Thyroid gland (tissue), 4 donors: ENCODE data around the gene AIF1L. TPM values are rescaled to one million over a fixed set of nuclear protein-coding genes. Genes with fewer than 3 reads are reported as not detected.

Experiments
- DNase-seq, 2 donors: peaks; one replicate each; pipeline ENCODE4 v3.0.0-alpha.2; 2019
- H3K27ac ChIP-seq, 3 donors: fragments of 200-600 bp; sonication (generic); 1 replicate in 2 of 3; 2 replicates in 1 of 3; pipeline ENCODE4 v1.5.1; 2016 to 2019; ENCODE audit warnings: mild to moderate bottlenecking in 1 of 3, moderate library complexity in 1 of 3
- H3K27me3 ChIP-seq: fragments of 200-600 bp; sonication (generic); one replicate; pipeline ENCODE4 v1.5.1; 2019
- H3K36me3 ChIP-seq, 2 donors: fragments of 200-600 bp; sonication (generic); one replicate each; pipeline ENCODE4 v1.5.1; 2016 to 2019
- H3K4me1 ChIP-seq, 2 donors: fragments of 200-600 bp; sonication (generic); one replicate each; pipeline ENCODE4 v1.5.1; 2017 to 2019
- H3K4me3 ChIP-seq, 3 donors: fragments of 200-600 bp; sonication (generic); replicated peaks in 1 of 3; 1 replicate in 2 of 3; 2 replicates in 1 of 3; pipeline ENCODE4 v1.5.1; 2016; ENCODE audit warnings: mild to moderate bottlenecking in 1 of 3
- H3K9me3 ChIP-seq: fragments of 200-600 bp; sonication (generic); one replicate; pipeline ENCODE4 v1.5.1; 2017
- POLR2A ChIP-seq, 2 donors: fragments of 450-650 bp; IDR thresholded peaks; one replicate each; pipeline ENCODE4 v1.6.1; 2017; ENCODE audit warnings: antibody characterized with exemption in 2 of 2, mild to moderate bottlenecking in 2 of 2, moderate library complexity in 1 of 2
- WGBS, 2 donors: methylation state at CpG; one replicate each; pipeline ENCODE4 v1.1.5; 2017; 5-methylcytosine and 5-hydroxymethylcytosine counted together
- intact Hi-C: fragments of 100-400 bp; cut with DNase I; formaldehyde crosslinking; loops from one replicate; pipeline ENCODE4 v1.15.1; 2023
- total RNA-seq, 4 donors: library from RNA; depleted of rRNA; stranded (reverse); fragments of >200 nt; gene quantifications; one replicate each; pipeline ENCODE4 v1.2.3, GENCODE V29; 2016
- TF ChIP-seq, protein P1 (sequence below), 6 experiments: fragments of 200-600 bp in 3 of 6; fragments of 450-650 bp in 3 of 6; sonication (generic) in 3 of 6; IDR thresholded peaks; one replicate each; pipeline ENCODE4 v1.5.1; 2016 to 2019; ENCODE audit warnings: antibody characterized with exemption in 6 of 6, mild to moderate bottlenecking in 2 of 6, inconsistent platforms in 1 of 6, moderate library complexity in 1 of 6

The AIF1L gene
- total RNA-seq, 4 donors from 2014 or later = 43.0 to 114 (median 87.9) TPM

DNA sequence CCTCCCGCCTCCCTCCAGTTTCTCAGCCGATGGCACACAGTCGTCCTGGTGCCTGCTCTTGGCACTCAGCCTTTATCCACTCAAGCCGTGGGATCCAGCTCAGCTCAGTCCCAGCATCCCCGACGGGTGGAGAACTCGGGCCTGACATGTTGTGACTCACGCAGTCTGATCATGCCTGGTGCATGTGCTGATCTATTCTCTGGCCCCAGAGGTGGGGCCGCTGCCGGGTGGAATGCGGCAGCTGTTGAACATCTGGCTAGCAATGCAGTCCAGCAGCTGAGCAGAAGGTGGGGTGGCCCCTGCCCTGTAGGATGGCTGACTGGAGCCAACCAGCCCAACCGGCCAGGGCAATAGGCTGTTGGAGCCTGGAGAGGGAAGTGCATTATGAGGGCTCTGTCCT, 1.7 kb upstream of the AIF1L start:
- no peak for TF ChIP-seq POLR2A (IDR thresholded peaks at IDR 0.05)
- TF ChIP-seq, protein P1, sequence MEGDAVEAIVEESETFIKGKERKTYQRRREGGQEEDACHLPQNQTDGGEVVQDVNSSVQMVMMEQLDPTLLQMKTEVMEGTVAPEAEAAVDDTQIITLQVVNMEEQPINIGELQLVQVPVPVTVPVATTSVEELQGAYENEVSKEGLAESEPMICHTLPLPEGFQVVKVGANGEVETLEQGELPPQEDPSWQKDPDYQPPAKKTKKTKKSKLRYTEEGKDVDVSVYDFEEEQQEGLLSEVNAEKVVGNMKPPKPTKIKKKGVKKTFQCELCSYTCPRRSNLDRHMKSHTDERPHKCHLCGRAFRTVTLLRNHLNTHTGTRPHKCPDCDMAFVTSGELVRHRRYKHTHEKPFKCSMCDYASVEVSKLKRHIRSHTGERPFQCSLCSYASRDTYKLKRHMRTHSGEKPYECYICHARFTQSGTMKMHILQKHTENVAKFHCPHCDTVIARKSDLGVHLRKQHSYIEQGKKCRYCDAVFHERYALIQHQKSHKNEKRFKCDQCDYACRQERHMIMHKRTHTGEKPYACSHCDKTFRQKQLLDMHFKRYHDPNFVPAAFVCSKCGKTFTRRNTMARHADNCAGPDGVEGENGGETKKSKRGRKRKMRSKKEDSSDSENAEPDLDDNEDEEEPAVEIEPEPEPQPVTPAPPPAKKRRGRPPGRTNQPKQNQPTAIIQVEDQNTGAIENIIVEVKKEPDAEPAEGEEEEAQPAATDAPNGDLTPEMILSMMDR (IDR thresholded peaks at IDR 0.05) = no peak
- peak; percentile 57 for DNase-seq
- no peak overlapping the region for H3K27ac ChIP-seq
- 35 to 47% methylated on average over 11 to 12 of the region's 12 CpGs for WGBS, 2 donors
- H3K4me1 ChIP-seq = peaks cover 28 to 30% of the 10 kb centered on the region in 2 donors
- H3K27me3 ChIP-seq = no peaks in the 10 kb centered on the region
- no peak overlapping the region for H3K4me3 ChIP-seq
- H3K9me3 ChIP-seq = no peaks in the 10 kb centered on the region
- no peaks in the 10 kb centered on the region for H3K36me3 ChIP-seq
- intact Hi-C loops = no loop called here

DNA sequence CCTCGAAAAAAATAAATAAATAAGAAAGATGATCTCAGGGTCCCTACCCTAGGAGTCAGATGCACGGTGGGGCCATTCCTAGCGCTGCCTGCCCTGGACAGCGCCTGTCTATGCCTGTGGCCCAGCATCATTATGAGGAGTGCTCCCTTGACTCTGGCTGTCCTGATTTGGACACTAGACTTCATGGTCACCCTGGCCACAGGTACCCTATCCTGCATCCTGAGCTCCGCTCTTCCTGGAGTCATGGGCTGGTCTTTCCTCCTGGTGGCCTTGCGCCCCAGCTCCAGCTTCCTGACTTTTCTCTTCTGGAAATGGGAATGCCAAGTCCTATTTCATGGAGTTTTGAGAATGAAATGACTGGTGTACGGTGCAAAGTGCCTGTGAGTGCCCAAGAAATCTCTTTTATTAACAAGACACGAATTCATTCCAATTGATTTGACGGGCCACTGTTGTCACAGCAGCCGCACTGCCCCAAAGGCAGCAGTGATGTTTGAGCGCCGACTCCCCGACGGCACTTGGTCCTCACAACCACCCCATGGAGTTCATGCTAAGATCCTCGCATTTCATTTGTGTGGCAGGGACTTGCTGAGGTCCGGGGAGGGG, 564 bp upstream of the AIF1L start:
- no peak for DNase-seq
- 44 to 50% methylated on average over 12 to 14 of the region's 16 CpGs for WGBS, 2 donors
- Histone ChIP-seq H3K27me3 (no peaks in the 10 kb centered on the region), H3K4me3 (peak overlapping the region in 1 of 3 donors; percentile 84), H3K4me1 (peaks cover 37 to 40% of the 10 kb centered on the region in 2 donors), H3K36me3 (no peaks in the 10 kb centered on the region), H3K9me3 (no peaks in the 10 kb centered on the region), H3K27ac (peak overlapping the region in 2 of 3 donors; percentile 94 to 95)
- intact Hi-C loops = no loop called here
- TF ChIP-seq POLR2A (IDR thresholded peaks at IDR 0.05) = no peak
- TF ChIP-seq, protein P1 (IDR thresholded peaks at IDR 0.05) = peak in 2 of 6 experiments; percentile 2 to 16

DNA sequence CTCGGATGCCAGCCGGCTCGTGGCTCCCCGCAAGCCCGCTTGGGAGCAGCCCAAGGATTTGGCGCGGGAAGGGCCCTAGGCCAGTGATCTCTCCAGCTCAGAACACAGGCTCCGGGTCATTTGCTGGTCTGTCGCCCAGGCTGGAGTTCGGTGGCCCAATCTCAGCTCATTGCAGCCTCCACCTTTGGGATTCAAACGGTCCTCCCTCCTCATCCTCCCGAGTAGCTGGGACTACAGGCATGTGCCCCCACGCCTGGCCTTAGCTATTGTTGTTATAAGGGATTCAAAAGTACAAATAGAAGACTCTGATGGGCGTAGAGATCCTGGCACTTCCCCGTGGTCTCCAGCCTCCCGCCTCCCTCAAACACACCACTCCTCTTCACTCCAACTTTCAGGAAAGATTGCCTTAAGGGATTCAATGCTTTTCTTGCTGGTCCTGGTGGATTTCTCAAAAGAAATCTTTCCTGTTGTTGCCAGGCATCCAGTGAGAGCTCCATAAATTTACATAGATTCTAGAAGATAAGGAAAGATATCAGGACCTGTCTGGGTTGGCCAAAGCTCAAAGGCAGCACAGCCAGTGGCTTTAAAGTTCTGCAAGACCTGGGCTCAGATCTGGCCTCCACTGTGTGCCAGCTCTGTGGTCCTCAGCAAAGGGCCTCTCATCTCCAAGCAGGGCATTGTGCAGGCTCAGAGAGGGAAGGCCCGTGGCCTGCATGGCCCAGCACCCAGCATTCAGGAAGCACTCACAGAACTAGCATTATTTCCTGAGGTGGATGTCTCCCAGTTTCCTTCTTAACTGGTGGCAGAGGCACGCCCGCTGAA, 1.0 kb downstream of the AIF1L start:
- intact Hi-C loops = no loop called here
- DNase-seq = no peak
- TF ChIP-seq POLR2A (IDR thresholded peaks at IDR 0.05) = peak in 1 of 2 donors; percentile 71
- TF ChIP-seq, protein P1 (IDR thresholded peaks at IDR 0.05) = no peak
- Histone ChIP-seq H3K36me3 (no peaks in the 10 kb centered on the region), H3K27me3 (no peaks in the 10 kb centered on the region), H3K4me3 (peak overlapping the region in 2 of 3 donors; percentile 60 to 84), H3K9me3 (no peaks in the 10 kb centered on the region), H3K27ac (peak overlapping the region; percentile 94 to 99 (median 95)), H3K4me1 (peaks cover 53 to 56% of the 10 kb centered on the region in 2 donors)
- WGBS, 2 donors = 26 to 49% methylated on average over 6 to 12 of the region's 19 CpGs

DNA sequence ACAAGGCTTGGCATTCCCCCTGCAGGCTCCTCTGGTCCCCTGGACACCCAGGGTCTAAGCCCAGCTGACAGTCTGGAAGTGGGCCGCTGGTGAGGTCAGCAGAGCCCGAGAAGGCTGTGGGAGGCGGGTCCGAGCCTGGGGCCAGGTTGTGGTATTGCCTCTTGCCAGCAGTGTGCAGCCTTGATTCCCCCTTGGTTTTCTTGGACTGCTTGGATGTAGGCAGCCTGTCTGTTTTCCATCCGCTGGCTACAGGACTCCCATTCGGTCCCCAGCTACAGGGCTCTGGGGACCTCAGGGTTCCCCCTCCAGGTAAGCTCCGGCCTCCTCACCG, 1.6 kb downstream of the AIF1L start:
- no peaks in the 10 kb centered on the region for H3K36me3 ChIP-seq
- DNase-seq = peak; percentile 40 to 60
- TF ChIP-seq, protein P1 (IDR thresholded peaks at IDR 0.05) = no peak
- TF ChIP-seq POLR2A (IDR thresholded peaks at IDR 0.05) = no peak
- peak overlapping the region; percentile 94 to 99 (median 95) for H3K27ac ChIP-seq
- no peaks in the 10 kb centered on the region for H3K27me3 ChIP-seq
- WGBS, 2 donors = 28 to 59% methylated on average over 3 to 8 of the region's 8 CpGs
- H3K4me1 ChIP-seq = peaks cover 56 to 61% of the 10 kb centered on the region in 2 donors
- peak overlapping the region in 1 of 3 donors; percentile 14 for H3K4me3 ChIP-seq
- intact Hi-C loops = no loop called here
- H3K9me3 ChIP-seq = no peaks in the 10 kb centered on the region
